Natural killer cell treated with Interleukin-12 subunit alpha and Interleukin-12 subunit beta and Interleukin-15 and Interleukin-18, amount 100 ng/mL, for 72 hours (primary cell): ENCODE results near the gene GRAMD2B. TPM values are rescaled to one million over a fixed set of nuclear protein-coding genes. Genes with fewer than 3 reads are reported as not detected.

Experiments
- ATAC-seq, 2 donors: fragments of 150-1000 bp; cut with Tn5 transposase in 1 of 2; sonication (Bioruptor Pico), chemical (Tn5 transposase) in 1 of 2; 2 replicates each; pipeline ENCODE4 v1.10.0; 2021
- DNase-seq: peaks from one replicate; pipeline ENCODE4 v3.0.0; 2022; ENCODE audit warnings: low spot score
- H3K27ac Mint-ChIP-seq, 2 donors: 1 replicate in 1 of 2; 2 replicates in 1 of 2; pipeline ENCODE4 v1.8.0; 2022; ENCODE audit warnings: mixed read lengths in 2 of 2, mild to moderate bottlenecking in 1 of 2, moderate library complexity in 1 of 2
- H3K27me3 Mint-ChIP-seq, 2 donors: 1 replicate in 1 of 2; 2 replicates in 1 of 2; pipeline ENCODE4 v1.8.0; 2022; ENCODE audit warnings: mixed read lengths in 2 of 2
- H3K36me3 Mint-ChIP-seq: one replicate; pipeline ENCODE4 v1.8.0; 2022; ENCODE audit warnings: mixed read lengths
- H3K4me1 Mint-ChIP-seq, 2 donors: 1 replicate in 1 of 2; 2 replicates in 1 of 2; pipeline ENCODE4 v1.8.0; 2022; ENCODE audit warnings: low read depth in 2 of 2, mixed read lengths in 2 of 2, mild to moderate bottlenecking in 1 of 2
- H3K4me3 Mint-ChIP-seq: one replicate; pipeline ENCODE4 v1.8.0; 2022; ENCODE audit warnings: mixed read lengths
- H3K9me3 Mint-ChIP-seq: 2 replicates; pipeline ENCODE4 v1.8.0; 2022; ENCODE audit warnings: mixed read lengths
- total RNA-seq, 2 donors: library from RNA; stranded (reverse); gene quantifications; one replicate each; pipeline ENCODE4 v1.2.3, GENCODE V29; 2022

The GRAMD2B gene
- total RNA-seq, 2 donors from 2014 or later = 8.2 to 10.6 TPM

DNA sequence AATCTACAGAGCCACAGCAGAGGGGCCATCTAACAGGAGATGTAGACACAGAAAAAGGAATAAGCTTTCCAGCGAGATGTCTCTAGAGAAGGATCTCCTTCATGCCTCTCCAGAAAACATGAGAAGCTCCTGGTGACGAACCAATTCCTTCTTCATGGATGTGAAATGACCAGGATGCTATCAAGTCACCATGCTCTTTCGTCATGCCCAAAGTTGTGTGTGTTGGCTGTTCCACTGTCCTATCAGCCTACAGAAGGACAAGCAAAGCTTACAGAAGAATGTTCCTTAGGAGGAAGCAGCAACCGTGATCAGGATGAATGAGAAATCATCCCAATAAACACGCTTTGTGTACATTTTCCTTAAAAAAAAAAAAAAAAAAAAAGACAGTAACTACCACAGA is 117.4 kb downstream of the GRAMD2B start:
- Mint-ChIP-seq H3K27me3 (peaks cover 9 to 16% of the 10 kb centered on the region in 2 donors), H3K27ac (no peak overlapping the region), H3K4me3 (no peak overlapping the region), H3K4me1 (no peaks in the 10 kb centered on the region), H3K9me3 (no peaks in the 10 kb centered on the region), H3K36me3 (no peaks in the 10 kb centered on the region)
- no peak for ATAC-seq
- no peak for DNase-seq

DNA sequence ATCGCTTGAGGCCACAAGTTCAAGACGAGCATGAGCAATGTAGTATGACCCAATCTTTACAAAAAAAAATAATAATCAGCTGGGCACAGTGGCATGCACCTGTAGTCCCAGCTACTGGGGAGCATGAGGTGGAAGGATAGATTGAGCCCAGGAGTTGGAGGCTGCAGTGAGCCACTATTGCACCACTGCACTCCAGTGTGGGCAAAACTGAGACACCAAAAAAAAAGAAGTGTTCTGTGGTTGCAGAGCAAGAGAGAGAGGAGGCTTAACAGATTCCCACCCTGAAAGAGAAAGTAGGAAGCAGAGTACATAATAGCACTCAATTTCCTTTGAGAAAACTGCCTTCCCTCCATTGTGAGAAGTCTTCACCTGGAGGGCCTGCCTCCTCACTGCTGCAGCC is 119.2 kb downstream of the GRAMD2B start:
- H3K9me3 Mint-ChIP-seq = no peaks in the 10 kb centered on the region
- H3K27me3 Mint-ChIP-seq = peaks cover 2 to 3% of the 10 kb centered on the region in 2 donors
- no peak for DNase-seq
- ATAC-seq = no peak
- no peak overlapping the region for H3K27ac Mint-ChIP-seq
- H3K36me3 Mint-ChIP-seq = no peaks in the 10 kb centered on the region
- H3K4me3 Mint-ChIP-seq = no peak overlapping the region
- H3K4me1 Mint-ChIP-seq = no peaks in the 10 kb centered on the region

DNA sequence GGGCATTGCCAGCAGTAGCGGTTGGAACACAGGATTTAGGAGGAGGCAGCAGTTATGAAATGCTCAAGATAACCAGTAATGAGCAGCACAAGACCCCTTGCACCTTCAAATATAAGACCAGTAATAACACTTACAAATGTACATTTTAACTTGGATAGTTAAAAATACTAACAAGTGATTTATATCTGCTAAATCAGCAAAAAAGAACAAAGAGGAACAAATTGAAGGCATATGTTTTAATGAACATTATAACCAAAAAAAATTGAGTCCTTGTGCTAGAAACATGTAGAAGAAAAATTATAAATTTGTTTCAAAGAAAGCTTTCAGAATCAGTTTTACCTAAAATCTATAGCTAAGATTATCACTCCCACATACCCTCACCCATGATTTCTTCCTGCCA is 119.8 kb downstream of the GRAMD2B start:
- Mint-ChIP-seq H3K4me1 (no peaks in the 10 kb centered on the region), H3K27me3 (peaks cover 0 to 3% of the 10 kb centered on the region in 2 donors), H3K4me3 (no peak overlapping the region), H3K36me3 (no peaks in the 10 kb centered on the region), H3K9me3 (no peaks in the 10 kb centered on the region), H3K27ac (no peak overlapping the region)
- DNase-seq = no peak
- no peak for ATAC-seq

DNA sequence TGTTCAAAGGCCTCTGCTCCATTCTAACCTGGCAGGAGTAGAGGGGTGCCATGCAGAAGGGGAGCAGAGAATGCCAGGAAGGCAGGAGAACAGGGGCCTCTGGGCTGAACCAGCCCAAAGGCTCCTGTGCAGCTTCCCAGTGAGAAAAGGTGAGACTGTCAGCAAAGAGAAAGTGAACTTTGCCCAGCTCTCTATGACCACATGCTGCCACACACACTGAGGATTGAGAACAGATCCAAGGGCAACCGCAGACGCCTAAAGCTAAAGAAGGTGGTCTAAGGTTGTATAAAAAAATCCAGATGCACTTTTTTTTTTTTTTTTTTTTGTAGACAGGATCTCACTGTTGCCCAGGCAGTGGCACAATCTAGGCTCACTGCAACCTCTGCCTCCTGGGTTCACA is 120.5 kb downstream of the GRAMD2B start:
- H3K4me1 Mint-ChIP-seq = no peaks in the 10 kb centered on the region
- H3K27ac Mint-ChIP-seq = no peak overlapping the region
- ATAC-seq = no peak
- no peaks in the 10 kb centered on the region for H3K9me3 Mint-ChIP-seq
- no peaks in the 10 kb centered on the region for H3K27me3 Mint-ChIP-seq
- no peak overlapping the region for H3K4me3 Mint-ChIP-seq
- no peak for DNase-seq
- H3K36me3 Mint-ChIP-seq = no peaks in the 10 kb centered on the region

Other genes with a start within 250 kb of the GRAMD2B start
- gene ALDH7A1, start 171.8 kb downstream of the GRAMD2B start, total RNA-seq = 1 to 10 TPM in 1 of 2 donors, under 1 TPM in 1; 0.81 to 1.2 TPM
- gene PHAX, start 177.5 kb downstream of the GRAMD2B start, total RNA-seq = 10 to 100 TPM; 31.5 to 37.7 TPM